ENCODE measurements around the gene SCTR.
"Not testable (repeated sequence)": the region's sequence is repeated elsewhere in the genome, so short reads cannot be mapped to it uniquely, and the experiment has no call there.

DNA sequence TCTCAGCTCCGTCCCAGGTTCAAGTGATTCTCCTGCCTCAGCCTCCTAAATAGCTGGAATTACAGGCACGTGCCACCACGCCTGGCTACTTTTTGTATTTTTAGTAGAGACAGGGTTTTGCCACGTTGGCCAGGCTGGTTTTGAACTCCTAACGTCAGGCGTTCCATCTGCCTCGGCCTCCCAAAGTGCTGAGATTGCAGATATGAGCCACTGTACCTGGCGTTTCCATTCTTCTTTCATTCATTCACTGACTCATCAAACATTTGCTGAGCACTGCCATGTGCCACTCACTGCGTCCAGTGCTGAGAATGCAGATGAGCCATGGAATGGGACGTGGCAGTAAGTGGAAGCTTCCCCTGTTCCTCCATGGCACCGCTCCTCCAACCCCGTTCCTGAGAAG is 120.7 kb downstream of the SCTR start:
- TF ChIP-seq EZH2 (IDR thresholded peaks at IDR 0.05; ENCODE audit: borderline replicate concordance, low read length); CTCF (conservative IDR thresholded peaks at IDR 0.05 in 1 of 2, IDR thresholded peaks at IDR 0.05 in 1 of 2; ENCODE audit: extremely low read depth in 1 of 2, insufficient read depth in 1 of 2, low read depth in 1 of 2, low read length in 2 of 2): not testable (repeated sequence)

All from mammary epithelial cell (primary cell).